Transverse colon (tissue), 3 donors: ENCODE data around the gene HBG2.

Source experiments
- CTCF ChIP-seq, 5 experiments: fragments of 200-600 bp in 3 of 5; fragments of 450-650 bp in 2 of 5; sonication (generic) in 3 of 5; IDR thresholded peaks; 1 replicate in 2 of 5; 2 replicates in 3 of 5; pipeline ENCODE4 v1.5.1; 2016 to 2017; ENCODE audit warnings: antibody characterized with exemption in 5 of 5, inconsistent platforms in 3 of 5, mild to moderate bottlenecking in 2 of 5, moderate library complexity in 1 of 5
- EP300 ChIP-seq: sonication (generic); formaldehyde crosslinking; IDR thresholded peaks from one replicate; pipeline ENCODE4 v1.6.1; 2017; ENCODE audit warnings: antibody characterized with exemption, low read depth
- POLR2A ChIP-seq: fragments of 450-650 bp; IDR thresholded peaks from one replicate; pipeline ENCODE4 v1.6.1; 2016; ENCODE audit warnings: antibody characterized with exemption, mild to moderate bottlenecking, moderate library complexity

GRCh38 chr11:5280582-5281102 lies 26.1 kb upstream of the HBG2 start:
- TF ChIP-seq CTCF (IDR thresholded peaks at IDR 0.05) (no peak), POLR2A (no peak), EP300 (no peak)
